ENCODE data around the gene CACNA1C. TPM values are rescaled to one million over a fixed set of nuclear protein-coding genes. Genes with fewer than 3 reads are reported as not detected.

The CACNA1C gene
- total RNA-seq, 2 experiments from 2014 or later = 0.04 TPM

- ChIA-PET CTCF (no interaction called here), POLR2A (no interaction called here)
These were observed 483.9 kb downstream of the CACNA1C start for GRCh38 chr12:2536724-2537123.

GRCh38 chr12:2537868-2538541, 485.2 kb downstream of the CACNA1C start:
- CTCF ChIA-PET = interaction anchor here (0.7 kb wide), 1 partner anchor 1057 kb away, joined by 3 read pairs; no protein-coding TSS in a partner anchor
- POLR2A ChIA-PET = no interaction called here

GRCh38 chr12:2539938-2540337, 487.2 kb downstream of the CACNA1C start:
- CTCF ChIA-PET = no interaction called here
- POLR2A ChIA-PET = no interaction called here

GRCh38 chr12:2540535-2540941, 487.8 kb downstream of the CACNA1C start:
- POLR2A ChIA-PET = no interaction called here
- CTCF ChIA-PET = no interaction called here

- ChIA-PET POLR2A (no interaction called here), CTCF (no interaction called here)
These were observed 488.9 kb downstream of the CACNA1C start for GRCh38 chr12:2541631-2542204.

GRCh38 chr12:2543801-2544200, 491.0 kb downstream of the CACNA1C start:
- POLR2A ChIA-PET = no interaction called here
- CTCF ChIA-PET = no interaction called here

- ChIA-PET CTCF (no interaction called here), POLR2A (interaction anchor here (0.6 kb wide), 1 partner anchor 331 kb away, joined by 4 read pairs; no protein-coding TSS in a partner anchor)
These were observed 491.4 kb downstream of the CACNA1C start for GRCh38 chr12:2544230-2544629.

GRCh38 chr12:2547273-2548044, 494.7 kb downstream of the CACNA1C start:
- CTCF ChIA-PET = no interaction called here

GRCh38 chr12:2548081-2548480, 495.3 kb downstream of the CACNA1C start:
- ChIA-PET CTCF (no interaction called here), POLR2A (no interaction called here)

More at GRCh38 chr12:2547273-2548044, 494.7 kb downstream of the CACNA1C start:
- POLR2A ChIA-PET = no interaction called here

GRCh38 chr12:2550561-2551411, 498.0 kb downstream of the CACNA1C start:
- POLR2A ChIA-PET = no interaction called here
- CTCF ChIA-PET = no interaction called here

- ChIA-PET POLR2A (no interaction called here), CTCF (no interaction called here)
These were observed 498.7 kb downstream of the CACNA1C start for GRCh38 chr12:2551412-2551900.

- ChIA-PET POLR2A (no interaction called here), CTCF (no interaction called here)
These were observed 499.4 kb downstream of the CACNA1C start for GRCh38 chr12:2552000-2552756.

GRCh38 chr12:2553388-2554126, 500.8 kb downstream of the CACNA1C start:
- POLR2A ChIA-PET = no interaction called here
- CTCF ChIA-PET = no interaction called here

- ChIA-PET CTCF (no interaction called here), POLR2A (no interaction called here)
These were observed 502.8 kb downstream of the CACNA1C start for GRCh38 chr12:2555487-2556082.

- ChIA-PET POLR2A (no interaction called here), CTCF (no interaction called here)
These were observed 504.8 kb downstream of the CACNA1C start for GRCh38 chr12:2557597-2557996.

GRCh38 chr12:2559931-2560330, 507.1 kb downstream of the CACNA1C start:
- ChIA-PET CTCF (no interaction called here), POLR2A (no interaction called here)

GRCh38 chr12:2560356-2560755, 507.6 kb downstream of the CACNA1C start:
- CTCF ChIA-PET = no interaction called here
- POLR2A ChIA-PET = no interaction called here

GRCh38 chr12:2561367-2561766, 508.6 kb downstream of the CACNA1C start:
- ChIA-PET CTCF (no interaction called here), POLR2A (no interaction called here)

- POLR2A ChIA-PET = no interaction called here
- CTCF ChIA-PET = no interaction called here
These were observed 509.6 kb downstream of the CACNA1C start for GRCh38 chr12:2562400-2562799.
